OCI-LY7 (cell line): ENCODE data around the gene CTAGE6. TPM values are rescaled to one million over a fixed set of nuclear protein-coding genes. Genes with fewer than 3 reads are reported as not detected.
A peak's percentile ranks its signal among the peaks of the same experiment; 100 is the strongest.
"Not testable (repeated sequence)": the region's sequence is repeated elsewhere in the genome, so short reads cannot be mapped to it uniquely, and the experiment has no call there.

Experiments
- BruUV-seq: library from RNA; stranded (reverse); fragments of 400-500 nt; replicated peaks from 2 replicates; lab custom pipeline; 2021; lab: Mats Ljungman, UMichigan
- CTCF ChIA-PET: fragments of 300-600 bp; sonication (Branson Sonifier 250); formaldehyde crosslinking; loops from one replicate; lab custom pipeline; 2022; ENCODE audit warnings: antibody characterized with exemption; ENCODE audit not compliant: unreplicated experiment; lab: Charles Lee
- POLR2A ChIA-PET: fragments of 300-600 bp; sonication (Branson Sonifier 250); formaldehyde crosslinking; loops from one replicate; lab custom pipeline; 2022; ENCODE audit warnings: antibody characterized with exemption; lab: Charles Lee
- DNase-seq: peaks from one replicate; pipeline ENCODE4 v3.0.0-alpha.2; 2015; ENCODE audit warnings: low spot score
- H2AFZ ChIP-seq: fragments of 200-600 bp; sonication (generic), shearing (Covaris generic); 2 replicates; pipeline ENCODE4 v1.6.1; 2014; ENCODE audit warnings: mild to moderate bottlenecking, antibody characterized with exemption, low read length, moderate library complexity
- H3K27ac ChIP-seq: fragments of 200-600 bp; sonication (generic); 2 replicates; pipeline ENCODE4 v1.5.1; 2014; ENCODE audit warnings: mixed run types, low read depth, mild to moderate bottlenecking, moderate library complexity, low read length, inconsistent platforms; ENCODE audit not compliant: poor library complexity, severe bottlenecking
- H3K36me3 ChIP-seq: fragments of 200-600 bp; sonication (generic); 2 replicates; pipeline ENCODE4 v1.6.1; 2014; ENCODE audit warnings: mild to moderate bottlenecking, antibody characterized with exemption, low read length, moderate library complexity, mixed read lengths; ENCODE audit not compliant: insufficient read depth
- H3K4me1 ChIP-seq: fragments of 200-600 bp; sonication (generic); 2 replicates; pipeline ENCODE4 v1.5.1; 2014; ENCODE audit warnings: mild to moderate bottlenecking, low read length; ENCODE audit not compliant: insufficient read depth, poor library complexity, severe bottlenecking
- H3K4me2 ChIP-seq: fragments of 200-600 bp; sonication (generic); 2 replicates; pipeline ENCODE4 v1.6.1; 2014; ENCODE audit warnings: mild to moderate bottlenecking, low read length
- H3K4me3 ChIP-seq: fragments of 200-600 bp; sonication (generic); 2 replicates; pipeline ENCODE4 v1.5.1; 2014; ENCODE audit warnings: mild to moderate bottlenecking, low read depth, low read length; ENCODE audit not compliant: poor library complexity, severe bottlenecking
- H3K79me2 ChIP-seq: fragments of 200-600 bp; sonication (generic); 2 replicates; pipeline ENCODE4 v1.6.1; 2016; ENCODE audit warnings: low read depth, mild to moderate bottlenecking, low read length, moderate library complexity, mixed read lengths; ENCODE audit not compliant: insufficient read depth
- H3K9me2 ChIP-seq: fragments of 200-600 bp; sonication (generic); 2 replicates; pipeline ENCODE4 v1.6.1; 2016; ENCODE audit warnings: mild to moderate bottlenecking, low read length, mixed read lengths; ENCODE audit not compliant: insufficient read depth
- H3K9me3 ChIP-seq: fragments of 200-600 bp; sonication (generic); 2 replicates; pipeline ENCODE4 v1.6.1; 2014; ENCODE audit warnings: mild to moderate bottlenecking, mixed run types, low read length, mixed read lengths
- H4K20me1 ChIP-seq: fragments of 200-600 bp; sonication (generic); 2 replicates; pipeline ENCODE4 v1.6.1; 2014; ENCODE audit warnings: mild to moderate bottlenecking, antibody characterized with exemption, low read length, moderate library complexity, mixed read lengths; ENCODE audit not compliant: insufficient read depth
- CTCF ChIP-seq: fragments of 200-600 bp; sonication (generic); conservative IDR thresholded peaks from 2 replicates; pipeline ENCODE4 v1.5.1; 2014; ENCODE audit warnings: mild to moderate bottlenecking, antibody characterized with exemption, low read length, moderate library complexity, mixed read lengths
- EZH2phosphoT487 ChIP-seq: fragments of 200-600 bp; sonication (generic); IDR thresholded peaks from 2 replicates; pipeline ENCODE4 v1.6.1; 2018; ENCODE audit warnings: low read depth, borderline replicate concordance, mild to moderate bottlenecking, mixed run types, antibody characterized with exemption, low read length, moderate library complexity, mixed read lengths
- intact Hi-C: fragments of 100-400 bp; cut with micrococcal nuclease; formaldehyde crosslinking; loops from one replicate; pipeline ENCODE4 v1.10.0; 2022; ENCODE audit not compliant: unreplicated experiment
- total RNA-seq, 2 experiments: library from RNA; depleted of rRNA in 1 of 2; stranded (reverse); fragments of >200 nt in 1 of 2; shearing (Covaris generic) in 1 of 2; gene quantifications; 2 replicates each; pipeline ENCODE4 v1.2.3, GENCODE V29; 2014 to 2022

The CTAGE6 gene
- total RNA-seq, 2 experiments from 2014 or later = not detected

- H3K79me2 ChIP-seq, BruUV-seq, intact Hi-C loops, H3K9me3 ChIP-seq, H3K36me3 ChIP-seq, DNase-seq, CTCF ChIA-PET, H4K20me1 ChIP-seq, H3K27ac ChIP-seq, H3K4me2 ChIP-seq, H2AFZ ChIP-seq, H3K4me1 ChIP-seq, POLR2A ChIA-PET, H3K4me3 ChIP-seq, H3K9me2 ChIP-seq: not testable (repeated sequence)
Observed at GRCh38 chr7:143745340-143745739, 12.2 kb downstream of the CTAGE6 start.

- H2AFZ ChIP-seq, BruUV-seq: not testable (repeated sequence)
- DNase-seq = peak; percentile 19
Observed at GRCh38 chr7:143737037-143737819, 20.3 kb downstream of the CTAGE6 start.

DNA sequence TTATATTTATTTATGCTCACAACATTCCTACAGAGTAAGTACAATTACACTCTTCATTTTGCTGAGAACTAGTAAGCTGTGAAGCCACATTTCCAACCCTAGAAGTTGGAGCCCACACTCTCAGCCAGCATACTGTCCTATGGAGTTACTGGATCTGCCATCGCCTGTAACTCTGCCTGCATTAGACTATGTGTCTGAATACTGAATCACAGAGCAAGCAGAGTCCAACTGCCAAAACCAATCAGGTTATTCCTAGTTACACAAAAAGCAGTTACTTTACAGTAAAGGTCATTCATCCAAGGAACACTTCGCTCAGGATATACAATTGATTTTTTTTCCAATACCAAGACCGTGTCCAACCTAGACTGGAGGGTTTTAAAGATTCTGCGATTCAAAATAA is 21.5 kb downstream of the CTAGE6 start:
- DNase-seq = no peak
- Histone ChIP-seq H3K9me3 (no peaks in the 10 kb centered on the region), H2AFZ (no peak overlapping the region), H4K20me1 (no peaks in the 10 kb centered on the region), H3K4me1 (no peaks in the 10 kb centered on the region), H3K9me2 (no peaks in the 10 kb centered on the region), H3K27ac (no peak overlapping the region), H3K79me2 (no peaks in the 10 kb centered on the region), H3K36me3 (no peaks in the 10 kb centered on the region), H3K4me3 (no peak overlapping the region), H3K4me2 (no peak overlapping the region)
- POLR2A ChIA-PET = no interaction called here
- CTCF ChIA-PET = no interaction called here
- no peak for TF ChIP-seq EZH2phosphoT487
- no peak for TF ChIP-seq CTCF
- BruUV-seq = no TSS peak
- intact Hi-C loops = no loop called here

More at GRCh38 chr7:143737037-143737819, 20.3 kb downstream of the CTAGE6 start:
- peak; percentile 55 for TF ChIP-seq CTCF
- CTCF ChIA-PET, H3K27ac ChIP-seq, H4K20me1 ChIP-seq, H3K9me3 ChIP-seq, H3K79me2 ChIP-seq, intact Hi-C loops, H3K4me1 ChIP-seq, H3K36me3 ChIP-seq, POLR2A ChIA-PET, H3K4me2 ChIP-seq, H3K4me3 ChIP-seq, H3K9me2 ChIP-seq: not testable (repeated sequence)
